GM21529 (cell line): ENCODE measurements around the gene SLC5A4.

Experiments used
- ATAC-seq: cut with Tn5 transposase; IDR thresholded peaks from one replicate; pipeline ENCODE4 v1.9.1; 2021; ENCODE audit not compliant: unreplicated experiment

Gene SLC5A4

DNA sequence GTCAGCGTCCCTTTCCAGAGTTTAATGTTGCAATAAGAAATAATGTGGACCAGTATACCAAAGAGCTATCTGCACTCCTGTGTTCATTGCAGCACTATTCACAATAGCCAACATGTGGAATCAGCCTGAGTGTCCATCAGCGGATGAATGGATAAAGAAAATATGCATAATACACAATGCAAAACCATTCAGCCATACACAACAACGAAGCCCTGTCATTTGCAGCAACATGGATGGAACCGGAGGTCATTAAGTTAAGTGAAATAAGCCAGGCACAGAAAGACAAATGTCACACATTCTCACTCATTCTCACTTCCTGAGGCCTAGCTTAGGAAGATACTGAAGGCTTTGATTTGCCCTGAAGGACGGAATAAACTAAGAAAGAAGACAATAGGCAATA, 22.1 kb downstream of the SLC5A4 start:
- no peak for ATAC-seq

DNA sequence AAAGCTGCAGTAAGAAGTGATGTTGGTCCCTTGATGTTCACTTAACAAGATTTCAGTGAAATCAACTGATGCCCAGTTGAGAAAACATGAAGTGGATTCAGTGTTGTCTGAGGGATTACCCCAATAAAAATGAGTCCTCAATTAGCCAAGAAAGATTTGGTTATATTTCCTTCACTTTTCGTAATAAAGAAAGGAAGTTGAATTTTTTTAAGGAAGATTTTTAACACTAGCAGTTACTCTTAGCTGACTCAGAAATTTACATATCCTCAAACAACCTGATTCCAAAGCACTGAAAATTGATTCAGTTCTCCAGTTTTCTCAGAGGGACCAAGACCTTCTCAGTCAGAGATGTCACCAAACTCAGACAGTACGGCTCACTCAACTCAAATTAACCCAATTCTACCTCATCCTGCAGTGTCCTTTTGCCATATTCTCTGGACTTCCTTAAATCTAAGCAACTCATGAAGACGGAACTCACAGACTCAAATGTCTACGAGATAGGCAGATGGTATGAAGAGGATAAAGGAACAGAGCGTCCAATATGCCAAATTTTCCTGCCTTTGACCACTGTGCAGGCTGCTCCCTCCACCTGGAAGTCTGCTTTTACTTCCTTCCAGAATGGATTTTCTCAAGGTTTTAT, 22.8 kb downstream of the SLC5A4 start:
- no peak for ATAC-seq

DNA sequence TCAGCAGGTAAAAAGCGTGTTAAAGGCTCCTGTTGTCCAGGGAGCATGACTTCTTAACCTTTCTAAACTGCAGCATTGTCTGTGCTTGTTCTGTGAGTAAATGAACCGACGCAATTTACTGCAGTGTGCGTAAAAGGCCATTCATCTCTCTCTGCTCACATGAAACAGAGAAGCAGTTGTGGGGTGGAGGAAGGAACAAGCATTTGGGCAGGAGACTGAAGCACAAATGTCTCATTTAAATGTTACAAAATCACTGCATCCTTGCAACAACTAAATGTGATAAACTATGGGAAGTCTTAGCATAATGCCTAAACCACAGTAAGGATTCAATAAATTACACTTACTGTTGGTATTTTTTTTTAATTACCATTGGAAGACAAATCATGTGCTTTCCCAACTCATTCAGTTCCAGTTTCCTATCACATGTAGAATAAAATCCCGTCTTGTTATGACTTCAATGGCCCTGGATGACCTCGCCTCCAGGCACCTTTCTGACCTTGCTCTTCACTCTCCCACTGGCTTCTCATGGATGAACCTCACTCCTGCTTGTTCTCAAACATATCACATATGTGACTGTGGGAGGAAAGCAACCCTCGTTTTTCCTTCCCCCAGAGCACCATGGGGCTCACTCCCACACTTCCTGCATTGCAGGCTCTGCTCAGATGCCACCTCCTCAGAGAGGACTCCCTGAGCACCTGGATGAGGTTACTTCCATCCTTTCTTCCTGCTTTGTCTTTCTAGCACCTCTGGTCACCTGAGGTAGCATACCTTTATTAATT, 28.6 kb downstream of the SLC5A4 start:
- no peak for ATAC-seq

DNA sequence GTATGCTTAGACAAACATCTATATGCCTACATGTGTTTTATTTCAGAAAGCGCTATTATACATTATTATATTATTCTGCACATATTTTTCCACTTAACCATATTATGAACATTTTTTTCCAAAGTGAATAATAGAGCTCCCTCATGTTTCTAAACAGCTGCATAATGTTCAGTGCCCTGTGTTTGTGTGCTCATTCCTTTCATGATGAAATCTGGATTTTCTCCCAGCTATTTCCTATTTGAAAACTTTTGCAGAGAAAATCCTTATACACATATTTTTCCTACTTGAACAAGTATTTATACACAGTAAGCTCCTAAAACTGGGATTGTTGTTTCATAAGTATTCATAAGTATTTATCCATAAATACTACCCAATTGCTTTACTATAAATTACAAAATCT, 32.2 kb downstream of the SLC5A4 start:
- ATAC-seq: no peak

DNA sequence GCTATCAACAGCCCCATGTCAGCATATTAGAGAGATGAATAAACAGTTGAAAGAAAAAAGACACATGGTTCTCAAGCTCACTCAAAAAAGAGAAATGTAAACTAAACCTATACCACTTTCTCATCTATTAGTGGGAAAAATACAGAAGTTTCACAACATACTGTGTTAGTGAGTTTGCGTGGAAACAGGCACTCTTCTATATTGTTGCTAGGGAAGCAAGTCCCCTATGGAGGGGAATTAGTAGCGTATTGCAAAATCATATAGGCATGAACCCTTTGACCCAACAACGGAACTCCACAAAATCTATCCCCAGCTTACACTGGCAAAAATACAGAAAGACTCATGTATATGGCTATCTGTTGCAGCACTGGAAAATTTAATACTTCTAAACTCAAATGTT, 36.1 kb downstream of the SLC5A4 start:
- ATAC-seq: no peak

DNA sequence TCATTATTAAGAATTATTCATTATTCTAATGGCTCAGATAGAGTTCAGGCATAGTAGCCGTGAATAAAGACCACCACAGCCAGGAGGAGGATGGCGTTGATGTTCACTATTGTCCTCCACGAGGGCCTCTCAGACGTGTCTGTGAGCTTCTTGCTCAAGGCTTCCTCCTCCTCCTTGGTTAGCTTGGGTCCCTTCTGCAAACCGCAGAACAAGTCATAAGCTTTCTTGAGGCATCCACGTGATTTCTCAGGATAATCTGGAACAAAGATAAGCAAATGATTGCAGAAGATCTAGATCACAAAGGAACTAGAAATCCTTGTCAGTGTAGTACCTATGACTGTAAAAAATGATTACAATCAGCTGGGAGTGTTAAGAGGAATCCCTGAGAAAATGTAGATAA, 36.7 kb downstream of the SLC5A4 start:
- no peak for ATAC-seq

DNA sequence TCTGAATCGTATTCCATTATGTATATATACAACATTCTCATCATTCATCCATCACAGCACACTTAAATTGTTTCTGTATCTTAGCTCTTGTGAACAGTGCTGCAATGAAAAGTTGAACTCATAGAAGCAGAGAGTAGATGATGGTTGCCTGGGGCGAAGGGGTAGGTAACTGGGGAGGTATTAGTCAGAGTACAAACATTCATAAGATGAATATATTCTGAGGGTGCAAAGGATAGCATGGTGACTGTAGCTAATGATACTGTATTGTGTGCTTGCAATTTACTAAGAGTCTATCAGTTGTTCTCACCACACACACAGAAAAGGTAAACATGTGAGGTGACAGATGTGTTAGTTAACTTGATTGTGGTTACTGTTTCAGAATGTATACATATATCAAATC, 37.7 kb downstream of the SLC5A4 start:
- no peak for ATAC-seq

DNA sequence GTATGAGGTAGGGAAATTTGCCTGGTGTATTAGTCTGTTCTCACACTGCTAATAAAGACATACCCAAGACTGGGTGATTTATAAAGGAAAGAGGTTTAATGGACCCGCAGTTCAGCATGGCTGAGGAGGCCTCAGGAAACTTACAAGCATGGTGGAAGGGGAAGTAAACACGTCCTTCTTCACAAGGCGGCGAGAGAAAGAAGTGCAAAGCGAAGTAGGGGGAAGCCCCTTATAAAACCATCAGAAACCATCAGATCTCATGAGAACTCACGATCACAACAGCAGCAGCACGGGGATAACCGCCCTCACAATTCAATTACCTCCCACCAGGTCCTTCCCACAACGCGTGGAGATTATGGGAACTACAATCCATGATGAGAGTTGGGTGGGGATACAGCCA, 38.2 kb downstream of the SLC5A4 start:
- ATAC-seq: no peak

DNA sequence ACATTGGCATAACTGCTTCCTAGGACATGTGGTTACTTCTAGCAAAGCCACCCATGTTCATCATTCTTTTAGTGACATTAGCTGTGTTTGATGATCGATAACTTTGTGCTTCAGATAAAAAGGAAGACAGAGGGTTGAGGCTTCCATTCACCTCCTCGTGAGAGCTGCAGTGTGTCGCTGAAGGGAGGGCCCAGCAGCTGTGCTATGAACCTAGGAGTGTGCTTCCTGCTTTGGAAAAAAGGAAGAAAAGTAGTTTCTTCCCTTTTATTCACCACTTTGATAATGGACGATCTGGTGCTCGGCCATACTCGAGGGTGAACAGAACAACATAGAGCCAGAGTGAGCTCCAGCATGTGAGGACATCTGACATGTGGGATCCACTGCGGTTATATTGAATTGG, 44.1 kb downstream of the SLC5A4 start:
- no peak for ATAC-seq

DNA sequence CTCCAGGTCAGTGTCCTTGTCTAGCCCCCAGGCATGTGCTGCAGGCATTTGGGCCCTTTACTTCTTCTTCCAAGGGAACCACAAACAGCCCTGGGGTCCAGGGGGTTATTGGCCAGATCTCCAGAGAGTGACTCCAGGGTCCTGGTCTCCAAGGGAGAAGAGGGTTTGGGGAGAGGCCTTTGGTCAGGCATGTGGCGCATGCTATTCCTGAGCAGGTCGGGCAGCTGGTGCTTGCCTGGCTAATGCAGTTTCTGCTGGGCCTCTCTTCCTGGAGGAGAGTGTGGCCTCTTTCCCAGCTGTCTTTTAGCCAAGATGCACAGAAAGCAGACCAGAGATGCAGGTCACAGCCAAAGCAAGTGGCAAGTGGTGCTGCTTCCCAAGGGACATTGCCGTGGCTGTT, 46.5 kb downstream of the SLC5A4 start:
- no peak for ATAC-seq

DNA sequence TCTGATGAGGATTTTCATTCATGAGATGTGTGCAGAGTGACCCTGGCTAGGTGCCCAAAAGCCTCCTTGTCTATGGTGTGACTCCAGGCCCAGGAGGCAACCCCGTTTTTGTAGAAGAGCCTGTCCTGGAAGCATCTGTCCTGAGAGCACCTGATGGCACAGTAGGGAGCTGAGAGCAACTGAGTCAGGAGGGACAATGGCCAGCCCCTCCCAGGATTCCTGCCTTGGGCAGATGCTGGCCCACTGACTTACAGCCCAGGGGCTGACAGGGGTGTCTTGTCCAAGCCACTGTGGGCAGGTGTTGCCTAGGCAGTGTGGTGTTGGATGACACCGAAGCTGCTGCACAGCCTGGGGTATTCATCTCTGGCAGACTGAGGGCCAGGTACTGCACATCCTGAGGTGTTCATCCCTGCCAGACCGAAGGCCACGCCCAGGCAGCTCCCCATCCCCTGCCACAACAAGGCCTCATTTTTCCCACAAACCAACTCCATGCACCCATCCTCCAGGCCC, 47.1 kb downstream of the SLC5A4 start:
- no peak for ATAC-seq

DNA sequence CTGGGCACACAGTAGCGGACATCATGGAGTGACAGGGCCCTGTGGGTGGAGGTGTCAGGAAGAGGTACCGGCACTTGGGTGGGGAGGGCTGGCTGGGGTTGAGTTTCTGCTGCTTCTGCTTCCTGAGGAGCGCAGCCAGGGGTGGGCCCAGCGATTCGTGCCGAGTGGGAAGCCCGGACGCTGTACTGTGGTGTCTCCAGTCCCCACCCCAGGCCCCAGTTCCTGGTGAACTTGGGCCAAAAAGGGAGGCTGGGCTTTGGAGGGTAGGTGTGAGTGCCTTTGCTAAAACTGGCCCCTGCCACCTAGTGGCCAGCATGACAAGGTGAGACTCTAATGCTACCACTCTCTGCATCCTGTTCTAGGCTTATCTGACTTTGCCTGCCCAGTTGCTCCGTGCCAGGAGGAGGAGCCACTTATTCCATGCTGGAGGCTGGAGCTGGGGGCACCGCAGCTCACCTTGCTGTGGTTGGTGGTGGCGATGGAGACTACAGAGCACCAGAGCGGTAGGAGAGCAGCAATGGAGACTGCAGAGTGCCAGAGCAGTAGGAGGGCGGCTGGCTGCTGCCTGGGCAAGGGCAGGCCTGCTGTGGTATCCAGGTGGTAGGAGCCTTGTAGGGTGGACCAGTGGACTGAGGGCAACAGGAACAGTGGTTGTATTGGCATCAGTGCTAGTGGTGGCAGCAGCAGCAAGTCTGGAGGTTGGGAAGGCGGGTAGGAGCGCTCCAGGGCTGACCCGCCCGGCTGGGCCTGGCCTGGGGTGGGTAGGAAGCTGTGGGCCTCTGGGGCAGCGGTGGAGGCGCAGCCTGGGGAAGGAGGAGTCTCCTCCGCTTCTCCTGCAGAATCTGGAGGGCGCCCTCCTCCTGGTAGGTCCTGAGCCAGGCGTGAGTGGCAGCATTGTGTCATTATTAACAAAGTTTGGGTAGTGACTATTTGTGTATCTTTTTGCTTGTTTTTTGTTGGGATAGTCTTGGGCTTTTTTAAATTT, 48.1 kb downstream of the SLC5A4 start:
- ATAC-seq: no peak

DNA sequence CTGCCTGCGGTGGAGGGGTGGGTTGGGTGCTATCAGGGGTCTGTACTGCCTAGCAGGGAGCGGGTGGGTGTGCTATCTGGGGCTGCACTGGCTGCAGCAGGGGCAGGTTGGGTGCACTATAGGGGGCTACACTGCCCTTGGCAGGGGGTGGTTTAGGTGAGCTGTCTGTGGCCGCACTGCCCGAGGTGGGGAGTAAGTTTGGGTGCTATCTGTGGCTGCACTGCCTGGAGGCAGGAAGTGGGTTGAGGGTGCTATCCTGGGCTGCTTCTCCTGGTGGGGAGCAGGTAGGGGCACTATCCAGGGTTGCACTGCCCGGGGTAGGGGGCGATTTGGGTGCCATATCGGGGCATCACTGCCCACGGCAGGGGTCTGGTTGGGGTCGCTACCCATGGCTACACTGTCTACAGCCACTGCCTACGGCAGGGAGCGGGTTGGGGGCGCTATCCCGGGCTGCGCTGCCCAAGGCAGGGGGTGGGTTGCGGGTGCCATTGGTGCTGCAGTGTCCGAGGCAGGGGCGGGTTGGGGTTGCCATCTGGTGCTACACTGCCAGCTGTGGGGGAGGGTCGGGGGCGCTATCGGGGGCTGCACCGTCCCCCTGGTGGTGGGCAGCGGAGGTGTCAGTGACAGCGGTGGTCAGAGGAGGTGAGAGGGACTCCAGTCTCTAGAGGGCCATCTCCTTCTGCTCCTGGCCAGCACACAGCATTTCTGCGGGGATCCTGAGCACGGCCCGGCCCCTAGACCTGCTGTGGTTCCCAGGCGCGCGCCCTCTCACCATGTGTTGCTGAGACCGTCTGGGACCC, 49.0 kb downstream of the SLC5A4 start:
- no peak for ATAC-seq

DNA sequence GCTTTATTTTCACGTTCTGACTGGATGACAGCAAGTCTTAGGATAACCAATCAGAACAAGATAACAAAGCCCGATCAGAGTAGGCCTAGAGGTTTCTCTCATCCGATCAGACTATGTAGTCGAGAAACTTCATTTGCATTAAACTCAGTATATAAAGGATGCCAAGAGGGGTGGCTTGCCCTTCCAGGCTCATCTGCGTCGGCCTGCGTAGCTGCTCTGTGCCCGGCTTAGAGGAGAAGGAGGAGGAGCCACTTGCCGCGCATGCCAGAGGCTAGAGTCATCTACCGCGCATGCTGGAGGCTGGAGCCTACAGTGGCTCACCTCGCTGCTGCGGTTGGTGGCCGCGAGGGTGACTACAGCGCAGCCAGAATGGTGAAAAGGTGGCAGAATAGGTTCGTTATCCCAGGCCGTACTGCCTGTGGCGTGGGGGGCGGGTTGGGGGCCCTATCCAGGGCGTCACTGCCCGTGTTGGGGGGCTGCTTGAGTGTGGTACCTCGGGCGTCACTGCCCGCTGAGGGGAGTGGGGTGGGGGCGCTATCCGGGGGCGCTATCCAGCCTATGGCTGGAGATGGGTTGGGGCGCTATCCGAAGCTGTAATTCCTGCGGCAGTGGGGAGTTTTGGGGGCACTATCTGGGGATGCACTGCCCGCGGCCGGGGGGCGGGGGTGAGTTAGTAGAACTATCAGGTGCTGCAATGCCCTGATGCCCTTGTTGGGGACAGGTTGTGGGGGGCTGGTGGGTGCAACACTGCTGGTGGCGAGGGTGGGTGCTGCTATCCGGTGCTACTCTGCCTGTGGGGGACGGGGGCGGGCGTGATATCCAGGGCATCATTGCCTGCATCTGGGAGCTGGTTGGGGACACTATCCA, 50.1 kb downstream of the SLC5A4 start, which contains the start of gene RFPL2:
Gene RFPL2 (minus strand): TSS at position 218 of the 867 bp plus-strand sequence. CDS start 2,622 bp downstream, outside the sequence.
- no peak for ATAC-seq

DNA sequence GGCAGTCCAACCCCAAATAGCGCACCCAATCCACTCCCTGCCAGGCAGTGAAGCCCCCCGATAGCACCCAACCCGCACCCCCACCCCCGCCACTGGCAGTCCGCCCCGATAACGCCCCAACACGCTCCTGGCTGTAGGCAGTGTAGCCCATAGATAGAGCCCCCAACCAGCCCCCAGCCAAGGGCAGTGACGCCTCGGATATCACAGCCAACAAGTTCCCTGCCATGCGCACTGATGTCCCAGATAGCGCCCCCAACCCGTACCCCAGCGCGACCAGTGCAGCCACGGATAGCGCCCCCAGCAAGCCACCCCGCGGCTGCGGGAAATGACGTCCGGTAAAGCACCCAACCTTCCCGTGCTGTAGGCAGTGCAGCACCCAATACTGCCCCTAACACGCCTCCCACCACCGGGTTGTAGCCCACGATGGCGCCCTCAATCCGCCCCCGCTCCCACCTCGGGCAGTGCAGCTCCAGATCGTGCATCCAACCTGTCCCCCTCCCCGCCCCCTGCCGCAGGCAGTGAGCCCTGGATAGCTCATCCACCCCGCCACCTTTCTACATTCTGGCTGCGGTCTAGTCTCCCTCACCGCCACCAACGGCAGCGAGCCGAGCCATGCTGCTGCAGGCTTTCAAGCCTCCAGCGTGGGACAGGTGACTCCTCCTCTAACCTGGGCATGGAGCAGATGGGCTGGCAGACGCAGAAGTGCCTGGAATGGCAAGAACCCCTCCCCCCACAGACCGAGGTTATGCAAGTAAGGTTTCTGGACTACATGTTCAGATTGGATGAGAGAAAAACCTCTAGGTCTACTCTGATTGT, 50.9 kb downstream of the SLC5A4 start:
- no peak for ATAC-seq

DNA sequence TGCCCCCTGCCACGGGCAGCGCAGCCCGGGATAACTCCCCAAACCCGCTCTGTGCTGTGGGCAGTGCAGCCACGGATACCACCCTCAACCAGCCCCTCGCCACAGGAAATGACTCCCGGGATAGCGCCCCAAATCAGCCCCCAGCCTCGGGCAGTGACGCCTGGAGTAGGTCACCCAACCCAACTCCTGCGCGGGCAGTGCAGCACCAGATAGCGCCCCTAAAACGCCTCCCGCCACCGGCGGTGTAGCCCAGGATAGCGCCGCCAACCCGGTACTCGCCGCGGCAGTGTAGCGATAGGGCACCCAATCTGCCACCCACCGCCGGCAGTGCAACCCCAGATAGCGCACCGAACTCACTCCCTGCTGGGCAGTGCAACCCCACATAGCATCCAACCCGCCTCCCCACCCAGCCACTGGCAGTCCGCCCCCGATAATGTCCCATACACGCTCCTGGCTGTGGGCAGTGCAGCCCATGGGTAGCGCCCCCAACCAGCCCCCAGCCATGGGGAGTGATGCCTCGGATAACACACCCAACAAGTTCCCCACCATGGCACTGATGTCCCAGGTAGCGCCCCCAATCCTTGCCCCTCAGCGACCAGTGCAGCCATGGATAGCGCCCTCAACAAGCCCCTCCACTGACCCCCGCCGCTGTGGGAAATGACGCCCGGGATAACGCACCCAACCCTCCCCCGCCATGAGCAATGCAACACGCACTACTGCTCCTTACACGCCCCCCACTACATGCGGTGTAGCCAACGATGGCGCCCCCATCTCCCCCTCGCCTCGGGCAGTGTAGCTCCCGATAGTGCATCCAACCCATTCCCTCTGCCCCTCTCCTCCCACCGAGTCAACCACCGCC, 51.7 kb downstream of the SLC5A4 start:
- ATAC-seq: no peak

DNA sequence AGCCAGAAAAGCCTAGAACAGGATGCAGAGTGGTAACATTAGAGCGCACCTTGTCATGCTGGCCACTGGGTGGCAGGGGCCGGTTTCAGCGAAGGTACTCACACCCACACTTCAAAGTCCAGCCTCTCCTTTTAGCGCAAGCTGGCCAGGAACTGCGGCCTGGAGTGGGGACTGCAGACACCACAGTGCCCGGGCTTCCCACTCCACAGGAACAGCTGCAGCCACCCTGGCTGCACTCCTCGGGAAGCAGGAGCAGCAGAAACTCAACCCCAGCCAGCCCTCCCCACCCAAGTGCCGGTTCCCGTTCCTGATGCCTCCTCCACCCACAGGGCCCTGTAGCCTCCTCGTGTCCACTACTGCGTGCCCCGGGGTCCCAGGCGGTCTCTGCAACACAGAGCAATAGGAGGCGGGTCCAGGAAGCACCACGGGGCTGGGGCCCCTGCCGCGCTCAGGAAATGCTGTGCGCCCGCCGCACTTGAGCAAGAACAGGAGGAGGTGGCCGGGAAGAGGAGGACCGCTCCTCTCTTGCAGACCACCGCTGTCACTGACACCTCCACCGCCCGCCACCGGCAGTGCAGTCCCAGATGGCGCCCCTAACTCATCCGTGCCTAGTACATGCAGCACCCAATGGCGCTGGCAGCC, 52.5 kb downstream of the SLC5A4 start:
- ATAC-seq: no peak
